Trophoblast cell (in vitro differentiated cells and primary cell): Measurements from ENCODE around the gene MYRF.

ENCODE experiments used
- DNase-seq, 2 donors: peaks; one replicate each; pipeline ENCODE4 v3.0.0-alpha.2; 2016
- H2AFZ ChIP-seq: 2 replicates; pipeline ENCODE4 v1.6.1; 2013; ENCODE audit warnings: low read length, moderate library complexity, mild to moderate bottlenecking; ENCODE audit not compliant: insufficient read depth, poor library complexity
- H2AK5ac ChIP-seq: 2 replicates; pipeline ENCODE4 v1.6.1; 2013; ENCODE audit warnings: mild to moderate bottlenecking, low read length
- H2BK120ac ChIP-seq: 2 replicates; pipeline ENCODE4 v1.6.1; 2013; ENCODE audit warnings: low read length, mild to moderate bottlenecking, moderate library complexity; ENCODE audit not compliant: insufficient read depth, poor library complexity
- H2BK12ac ChIP-seq: 2 replicates; pipeline ENCODE4 v1.6.1; 2013; ENCODE audit warnings: mild to moderate bottlenecking, low read length, moderate library complexity
- H2BK5ac ChIP-seq: 2 replicates; pipeline ENCODE4 v1.6.1; 2013; ENCODE audit warnings: low read length, low read depth, moderate library complexity, mild to moderate bottlenecking; ENCODE audit not compliant: poor library complexity
- H3K14ac ChIP-seq: 2 replicates; pipeline ENCODE4 v1.6.1; 2013; ENCODE audit warnings: mild to moderate bottlenecking, low read length
- H3K18ac ChIP-seq: 2 replicates; pipeline ENCODE4 v1.6.1; 2013; ENCODE audit warnings: mild to moderate bottlenecking, low read length
- H3K23ac ChIP-seq: 2 replicates; pipeline ENCODE4 v1.6.1; 2013; ENCODE audit warnings: low read length
- H3K27ac ChIP-seq: 2 replicates; pipeline ENCODE4 v1.5.1; 2013; ENCODE audit warnings: low read depth, mild to moderate bottlenecking, inconsistent platforms, low read length, moderate library complexity
- H3K27me3 ChIP-seq: 2 replicates; pipeline ENCODE4 v1.6.1; 2013; ENCODE audit warnings: inconsistent platforms, mild to moderate bottlenecking, low read length, moderate library complexity; ENCODE audit not compliant: insufficient read depth
- H3K36me3 ChIP-seq, 2 experiments: 1 replicate in 1 of 2; 2 replicates in 1 of 2; pipeline ENCODE4 v1.6.1; 2013; ENCODE audit warnings: low read length in 2 of 2, mild to moderate bottlenecking in 2 of 2, moderate library complexity in 1 of 2; ENCODE audit not compliant: insufficient read depth in 2 of 2, control insufficient read depth in 1 of 2
- H3K4ac ChIP-seq: 2 replicates; pipeline ENCODE4 v1.6.1; 2013; ENCODE audit warnings: low read depth, mild to moderate bottlenecking, low read length, moderate library complexity
- H3K4me1 ChIP-seq, 2 experiments: 1 replicate in 1 of 2; 2 replicates in 1 of 2; pipeline ENCODE4 v1.6.1; 2013; ENCODE audit warnings: low read length in 2 of 2, mild to moderate bottlenecking in 2 of 2, moderate library complexity in 1 of 2; ENCODE audit not compliant: insufficient read depth in 2 of 2, control insufficient read depth in 1 of 2
- H3K4me2 ChIP-seq: 2 replicates; pipeline ENCODE4 v1.6.1; 2013; ENCODE audit warnings: inconsistent platforms, mild to moderate bottlenecking, low read length, moderate library complexity
- H3K4me3 ChIP-seq: 2 replicates; pipeline ENCODE4 v1.5.1; 2013; ENCODE audit warnings: mild to moderate bottlenecking, low read depth, low read length, inconsistent platforms
- H3K79me1 ChIP-seq: one replicate; pipeline ENCODE4 v1.6.1; 2013; ENCODE audit warnings: low read length
- H3K79me2 ChIP-seq: 2 replicates; pipeline ENCODE4 v1.6.1; 2013; ENCODE audit warnings: low read length, mild to moderate bottlenecking; ENCODE audit not compliant: control insufficient read depth, insufficient read depth, poor library complexity
- H3K9ac ChIP-seq: 2 replicates; pipeline ENCODE4 v1.6.1; 2013; ENCODE audit warnings: mild to moderate bottlenecking, low read length
- H3K9me3 ChIP-seq: 2 replicates; pipeline ENCODE4 v1.6.1; 2013; ENCODE audit warnings: low read depth, mild to moderate bottlenecking, control low read depth, inconsistent platforms, low read length; ENCODE audit not compliant: insufficient read depth
- H4K12ac ChIP-seq: 2 replicates; pipeline ENCODE4 v1.6.1; 2013; ENCODE audit warnings: low read depth, mild to moderate bottlenecking, low read length, moderate library complexity
- H4K8ac ChIP-seq: 2 replicates; pipeline ENCODE4 v1.6.1; 2013; ENCODE audit warnings: low read depth, mild to moderate bottlenecking, low read length, moderate library complexity
- H4K91ac ChIP-seq: one replicate; pipeline ENCODE4 v1.6.1; 2013; ENCODE audit warnings: low read depth, mild to moderate bottlenecking, low read length, moderate library complexity
- WGBS: extraction: QIAGEN DNeasy Blood & Tissue Kit; methylation state at CpG from one replicate; pipeline ENCODE4 v1.1.7; 2013; ENCODE audit warnings: missing lambda C conversion rate; ENCODE audit not compliant: insufficient read length, insufficient coverage; ENCODE audit errors: extremely low coverage; 5-methylcytosine and 5-hydroxymethylcytosine counted together

Gene MYRF

DNA sequence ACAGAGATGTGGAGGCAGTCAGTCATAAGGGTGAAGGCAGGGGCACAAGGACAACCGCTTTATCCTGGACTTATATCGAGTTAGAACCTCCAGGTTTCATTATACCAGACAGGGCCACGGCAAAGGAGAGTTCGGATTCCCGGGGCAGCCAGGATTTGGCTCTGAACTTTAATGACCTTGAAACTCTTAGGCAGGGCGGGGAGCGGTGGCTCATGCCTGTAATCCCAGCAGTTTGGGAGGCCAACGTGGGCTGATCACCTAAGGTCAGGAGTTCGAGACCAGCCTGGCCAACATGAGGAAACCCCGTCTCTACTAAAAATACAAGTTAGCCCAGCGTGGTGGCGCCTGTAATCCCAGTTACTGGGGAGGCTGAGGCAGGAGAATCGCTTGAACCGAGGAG, 1.1 kb upstream of the MYRF start:
- Histone ChIP-seq H3K18ac (no peak overlapping the region), H3K27ac (no peak overlapping the region), H3K9ac (no peak overlapping the region), H3K79me2 (peaks cover 2% of the 10 kb centered on the region), H3K9me3 (no peaks in the 10 kb centered on the region), H3K4me2 (no peak overlapping the region), H4K12ac (no peak overlapping the region), H2AFZ (no peak overlapping the region), H3K79me1 (peaks cover 7% of the 10 kb centered on the region), H3K4ac (no peak overlapping the region), H3K14ac (no peak overlapping the region), H2BK12ac (no peak overlapping the region), H3K23ac (no peak overlapping the region), H4K8ac (no peak overlapping the region), H3K4me1 (peaks cover 20 to 30% of the 10 kb centered on the region in 2 experiments), H3K27me3 (peaks cover 5% of the 10 kb centered on the region), H2BK120ac (no peak overlapping the region), H2BK5ac (no peak overlapping the region), H3K36me3 (no peaks in the 10 kb centered on the region), H3K4me3 (no peak overlapping the region), H4K91ac (no peak overlapping the region), H2AK5ac (no peak overlapping the region)
- no CpG with 5 or more reads among the region's 14 CpGs for WGBS
- no peak for DNase-seq

DNA sequence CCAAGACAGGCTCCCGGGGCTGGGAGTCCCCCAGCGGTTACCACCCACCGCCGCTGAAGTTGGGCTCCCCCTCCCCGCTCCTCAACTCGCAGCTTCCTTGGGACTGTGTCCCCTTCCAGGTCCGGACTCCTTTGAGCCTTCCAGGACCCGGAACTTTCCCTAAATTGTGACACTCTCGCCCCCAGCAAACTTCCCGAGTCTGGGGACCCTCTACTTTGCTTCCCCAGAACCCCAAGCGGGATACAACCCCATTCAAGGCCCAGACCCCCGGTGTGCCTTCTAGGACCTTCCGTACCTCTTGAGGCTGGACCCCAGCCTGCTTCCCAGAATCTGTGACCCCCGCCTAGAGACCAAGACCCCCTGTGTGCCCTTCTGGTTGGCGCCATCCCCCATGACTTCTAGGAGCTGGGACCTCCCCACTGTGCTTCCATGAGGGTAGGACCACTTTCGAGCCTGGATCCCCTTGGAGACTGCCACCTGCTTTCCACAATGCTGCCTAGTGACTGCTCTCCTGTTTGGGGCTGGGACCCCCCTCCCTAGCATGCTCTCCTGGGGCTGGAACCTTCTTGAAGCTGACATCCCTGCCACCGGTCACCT, 587 bp downstream of the MYRF start:
- Histone ChIP-seq H3K4me3 (peak overlapping the region; percentile 73), H4K12ac (peak overlapping the region; percentile 6), H3K79me2 (peaks cover 2% of the 10 kb centered on the region), H3K9me3 (no peaks in the 10 kb centered on the region), H3K18ac (peak overlapping the region; percentile 18), H2AK5ac (no peak overlapping the region), H3K27ac (no peak overlapping the region), H3K36me3 (no peaks in the 10 kb centered on the region), H4K91ac (peak overlapping the region; percentile 76), H2BK5ac (no peak overlapping the region), H3K9ac (peak overlapping the region; percentile 39), H4K8ac (peak overlapping the region; percentile 63), H3K23ac (no peak overlapping the region), H2BK120ac (peak overlapping the region; percentile 55), H3K14ac (peak overlapping the region; percentile 32), H3K4me2 (peak overlapping the region; percentile 72), H3K4me1 (peaks cover 27 to 36% of the 10 kb centered on the region in 2 experiments), H3K27me3 (peaks cover 5% of the 10 kb centered on the region), H2BK12ac (peak overlapping the region; percentile 17), H2AFZ (peak overlapping the region; percentile 23), H3K79me1 (peaks cover 10% of the 10 kb centered on the region), H3K4ac (no peak overlapping the region)
- DNase-seq = no peak
- WGBS = no CpG with 5 or more reads among the region's 17 CpGs

DNA sequence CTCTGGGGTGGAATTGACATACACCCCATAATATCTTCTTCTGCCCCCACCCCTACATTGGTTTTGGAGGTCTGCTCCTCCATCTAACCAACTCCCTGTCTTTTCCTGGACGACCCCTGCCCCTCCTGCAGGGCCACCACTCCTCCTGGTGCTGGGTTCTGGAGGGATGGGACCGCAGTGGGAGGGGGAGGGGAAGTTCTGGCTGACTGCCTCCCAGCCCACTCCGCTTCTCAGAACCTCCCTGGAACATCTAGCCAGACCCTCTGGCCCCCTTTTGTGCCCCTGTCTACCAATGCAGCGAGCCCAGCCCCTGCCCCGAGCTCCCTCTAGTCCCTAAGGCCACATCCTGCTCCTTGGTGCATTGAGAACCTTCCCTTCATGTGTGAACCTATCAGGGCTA, 1.2 kb downstream of the MYRF start:
- DNase-seq = no peak
- Histone ChIP-seq H3K79me2 (peaks cover 2% of the 10 kb centered on the region), H4K8ac (no peak overlapping the region), H2BK5ac (no peak overlapping the region), H2BK12ac (peak overlapping the region; percentile 26), H3K23ac (no peak overlapping the region), H2AK5ac (no peak overlapping the region), H3K9ac (no peak overlapping the region), H3K18ac (no peak overlapping the region), H4K91ac (peak overlapping the region; percentile 32), H4K12ac (no peak overlapping the region), H3K4me3 (peak overlapping the region; percentile 20), H3K27me3 (peaks cover 5% of the 10 kb centered on the region), H2BK120ac (no peak overlapping the region), H2AFZ (no peak overlapping the region), H3K36me3 (no peaks in the 10 kb centered on the region), H3K4me2 (peak overlapping the region; percentile 72), H3K27ac (no peak overlapping the region), H3K9me3 (no peaks in the 10 kb centered on the region), H3K14ac (peak overlapping the region; percentile 4), H3K4ac (no peak overlapping the region), H3K79me1 (peaks cover 10% of the 10 kb centered on the region), H3K4me1 (peaks cover 27 to 36% of the 10 kb centered on the region in 2 experiments)
- WGBS = no CpG with 5 or more reads among the region's 5 CpGs

DNA sequence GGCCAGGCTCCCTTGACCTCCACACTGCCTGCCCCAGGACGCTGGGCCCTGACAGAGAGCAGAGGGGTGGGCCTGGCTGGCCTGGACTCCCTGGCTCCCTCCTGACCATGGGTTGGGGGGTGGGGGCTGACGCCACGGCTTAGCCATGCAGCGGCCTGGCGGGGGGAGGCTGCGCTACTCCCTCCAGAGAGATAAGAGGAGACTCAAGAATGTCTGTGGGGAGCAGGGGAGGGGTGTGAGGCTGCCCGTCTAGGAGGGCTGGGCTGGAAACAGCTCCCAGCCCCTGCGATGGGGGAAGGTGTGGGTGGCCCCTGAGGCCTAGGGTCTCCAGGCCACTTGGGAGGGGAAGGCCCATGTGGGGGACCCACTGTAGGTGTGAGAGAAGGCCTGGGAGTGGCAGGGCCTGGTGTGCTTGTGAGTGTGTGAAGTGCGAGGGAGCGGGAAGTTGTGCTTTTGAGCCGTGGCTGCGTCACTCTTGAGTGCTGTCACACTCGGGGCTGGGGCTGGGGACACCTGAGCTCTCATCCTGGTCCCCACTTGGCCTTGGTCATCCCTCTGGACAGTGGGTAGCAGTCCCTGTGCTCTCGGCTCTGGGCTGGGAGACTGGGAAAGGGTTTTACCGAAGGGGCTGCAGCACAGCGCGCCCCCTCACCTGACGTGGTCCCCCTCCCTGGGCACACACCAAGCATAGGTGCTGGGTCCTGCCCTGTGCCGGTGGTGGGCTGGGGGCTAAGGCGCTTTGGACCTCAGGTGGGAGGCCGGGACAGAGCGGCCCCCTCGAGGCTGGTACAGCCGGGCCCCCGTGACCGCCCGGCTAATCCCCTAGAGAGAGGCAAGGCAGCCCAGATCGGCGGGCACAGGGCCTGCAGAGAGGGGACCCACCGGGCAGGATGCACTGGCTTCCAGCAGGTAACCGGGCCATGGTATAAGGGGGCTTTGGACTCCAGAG, 2.4 kb downstream of the MYRF start:
- Histone ChIP-seq H3K4ac (no peak overlapping the region), H3K14ac (peak overlapping the region; percentile 16), H3K9me3 (peaks cover 3% of the 10 kb centered on the region), H3K79me2 (peaks cover 2% of the 10 kb centered on the region), H3K36me3 (no peaks in the 10 kb centered on the region), H3K18ac (peak overlapping the region; percentile 37), H3K9ac (no peak overlapping the region), H2BK5ac (no peak overlapping the region), H3K79me1 (peaks cover 10% of the 10 kb centered on the region), H3K23ac (no peak overlapping the region), H3K27me3 (peaks cover 5% of the 10 kb centered on the region), H3K4me2 (peak overlapping the region; percentile 12), H2BK120ac (peak overlapping the region; percentile 37), H4K8ac (no peak overlapping the region), H3K4me1 (peaks cover 25 to 33% of the 10 kb centered on the region in 2 experiments), H4K91ac (peak overlapping the region; percentile 32), H3K27ac (peak overlapping the region; percentile 5), H3K4me3 (no peak overlapping the region), H2AK5ac (peak overlapping the region; percentile 40), H4K12ac (no peak overlapping the region), H2BK12ac (no peak overlapping the region), H2AFZ (no peak overlapping the region)
- no peak for DNase-seq
- WGBS = no CpG with 5 or more reads among the region's 31 CpGs
